ENCODE data around the gene STON1.
A peak's percentile ranks its signal among the peaks of the same experiment; 100 is the strongest.

Gene STON1, protein sequence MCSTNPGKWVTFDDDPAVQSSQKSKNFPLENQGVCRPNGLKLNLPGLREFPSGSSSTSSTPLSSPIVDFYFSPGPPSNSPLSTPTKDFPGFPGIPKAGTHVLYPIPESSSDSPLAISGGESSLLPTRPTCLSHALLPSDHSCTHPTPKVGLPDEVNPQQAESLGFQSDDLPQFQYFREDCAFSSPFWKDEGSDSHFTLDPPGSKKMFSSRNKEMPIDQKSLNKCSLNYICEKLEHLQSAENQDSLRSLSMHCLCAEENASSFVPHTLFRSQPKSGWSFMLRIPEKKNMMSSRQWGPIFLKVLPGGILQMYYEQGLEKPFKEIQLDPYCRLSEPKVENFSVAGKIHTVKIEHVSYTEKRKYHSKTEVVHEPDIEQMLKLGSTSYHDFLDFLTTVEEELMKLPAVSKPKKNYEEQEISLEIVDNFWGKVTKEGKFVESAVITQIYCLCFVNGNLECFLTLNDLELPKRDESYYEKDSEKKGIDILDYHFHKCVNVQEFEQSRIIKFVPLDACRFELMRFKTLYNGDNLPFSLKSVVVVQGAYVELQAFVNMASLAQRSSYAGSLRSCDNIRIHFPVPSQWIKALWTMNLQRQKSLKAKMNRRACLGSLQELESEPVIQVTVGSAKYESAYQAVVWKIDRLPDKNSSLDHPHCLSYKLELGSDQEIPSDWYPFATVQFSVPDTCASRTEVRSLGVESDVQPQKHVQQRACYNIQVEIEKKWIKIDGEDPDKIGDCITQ

DNA sequence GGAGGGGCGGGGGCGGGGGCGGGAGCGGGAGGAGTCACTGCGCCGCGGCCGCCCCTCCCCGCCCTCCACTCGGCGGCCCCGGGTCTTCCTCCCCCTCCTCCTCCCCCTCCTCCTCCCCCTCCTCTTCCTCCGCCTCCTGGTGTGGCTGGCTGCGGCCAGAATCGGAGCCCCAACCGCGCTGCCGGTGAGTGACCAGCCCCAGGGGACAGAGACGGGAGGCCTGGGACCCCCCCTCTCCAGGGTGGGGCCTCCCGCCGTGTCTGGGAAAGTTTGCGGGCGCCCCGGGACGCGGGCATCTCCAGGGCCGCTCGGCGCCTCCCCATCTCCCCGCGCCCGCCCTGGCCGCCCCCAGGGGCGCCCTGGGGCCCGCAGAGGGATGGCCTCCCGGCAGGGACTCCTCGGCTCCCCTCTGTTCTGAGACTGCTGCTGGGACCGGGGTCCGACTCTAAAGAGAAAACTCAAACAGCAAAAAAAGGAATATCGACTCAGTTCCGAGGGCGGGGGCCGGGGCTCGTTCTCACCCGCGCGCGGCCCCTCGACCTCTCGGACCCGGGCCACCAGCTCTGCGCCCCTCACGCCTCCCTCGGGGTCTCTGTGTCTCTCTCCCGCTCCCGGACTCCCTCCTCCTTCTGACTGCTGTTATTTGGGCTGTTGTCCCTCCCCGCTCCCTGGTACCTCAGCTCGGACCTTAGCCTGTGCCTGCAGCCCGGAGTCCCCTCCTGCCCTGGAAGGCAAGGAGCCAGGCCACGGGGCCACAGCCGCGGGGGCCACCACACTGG is at the start of gene STON1:
TSS of gene STON1 (plus strand) at position 122 of the 779 bp plus-strand sequence. CDS start 50,480 bp downstream, outside the sequence.
- peak within 1 kb of the TSS; percentile 96 for H3K27ac ChIP-seq
- TF ChIP-seq, protein P1, sequence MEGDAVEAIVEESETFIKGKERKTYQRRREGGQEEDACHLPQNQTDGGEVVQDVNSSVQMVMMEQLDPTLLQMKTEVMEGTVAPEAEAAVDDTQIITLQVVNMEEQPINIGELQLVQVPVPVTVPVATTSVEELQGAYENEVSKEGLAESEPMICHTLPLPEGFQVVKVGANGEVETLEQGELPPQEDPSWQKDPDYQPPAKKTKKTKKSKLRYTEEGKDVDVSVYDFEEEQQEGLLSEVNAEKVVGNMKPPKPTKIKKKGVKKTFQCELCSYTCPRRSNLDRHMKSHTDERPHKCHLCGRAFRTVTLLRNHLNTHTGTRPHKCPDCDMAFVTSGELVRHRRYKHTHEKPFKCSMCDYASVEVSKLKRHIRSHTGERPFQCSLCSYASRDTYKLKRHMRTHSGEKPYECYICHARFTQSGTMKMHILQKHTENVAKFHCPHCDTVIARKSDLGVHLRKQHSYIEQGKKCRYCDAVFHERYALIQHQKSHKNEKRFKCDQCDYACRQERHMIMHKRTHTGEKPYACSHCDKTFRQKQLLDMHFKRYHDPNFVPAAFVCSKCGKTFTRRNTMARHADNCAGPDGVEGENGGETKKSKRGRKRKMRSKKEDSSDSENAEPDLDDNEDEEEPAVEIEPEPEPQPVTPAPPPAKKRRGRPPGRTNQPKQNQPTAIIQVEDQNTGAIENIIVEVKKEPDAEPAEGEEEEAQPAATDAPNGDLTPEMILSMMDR (conservative IDR thresholded peaks at IDR 0.05) = 0 out of 2 replicates have a peak, but pooled peaks have one; percentile 23

DNA sequence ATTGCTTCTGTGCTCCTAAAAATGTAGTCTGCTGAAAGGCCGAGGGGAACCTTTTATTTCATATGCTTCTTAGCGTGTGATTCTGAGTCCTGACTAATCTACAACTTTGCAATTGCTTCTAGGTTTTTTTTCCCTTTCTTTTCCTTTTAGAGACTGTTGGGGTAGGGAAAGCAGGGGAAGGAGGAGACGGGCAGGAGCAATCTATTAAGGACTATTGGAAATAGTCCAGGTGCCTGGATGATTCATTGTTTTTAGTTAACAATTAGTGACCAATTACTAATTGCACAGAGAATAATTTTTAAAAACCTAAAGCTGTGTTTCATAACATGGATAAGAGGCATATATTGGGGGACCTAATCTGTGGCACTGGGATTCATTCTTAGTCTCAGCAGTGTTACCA is 49.4 kb upstream of the STON1 start:
- H3K27ac ChIP-seq = peak overlapping the region; percentile 69
- TF ChIP-seq, protein P1 (conservative IDR thresholded peaks at IDR 0.05) = no peak

DNA sequence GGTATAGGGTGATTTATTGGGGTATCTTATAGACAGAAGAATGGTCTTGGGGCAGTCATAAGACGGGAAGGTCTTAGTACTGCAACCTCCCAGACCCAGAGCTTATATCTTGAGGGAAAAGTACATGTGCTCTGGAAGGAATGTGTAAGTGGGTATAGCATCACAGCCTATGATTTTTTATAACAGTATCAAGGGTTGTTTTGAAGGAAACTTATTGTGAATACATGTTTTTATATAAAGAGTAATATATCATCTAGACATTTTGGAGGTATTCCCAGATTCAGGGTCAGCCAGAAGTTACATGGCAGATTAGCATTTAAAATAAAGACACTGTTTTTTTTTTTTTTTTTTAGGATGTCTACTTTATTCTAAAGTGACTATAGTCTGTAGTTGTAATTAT is 47.6 kb upstream of the STON1 start:
- TF ChIP-seq, protein P1 (conservative IDR thresholded peaks at IDR 0.05) = no peak
- peak overlapping the region; percentile 69 for H3K27ac ChIP-seq

DNA sequence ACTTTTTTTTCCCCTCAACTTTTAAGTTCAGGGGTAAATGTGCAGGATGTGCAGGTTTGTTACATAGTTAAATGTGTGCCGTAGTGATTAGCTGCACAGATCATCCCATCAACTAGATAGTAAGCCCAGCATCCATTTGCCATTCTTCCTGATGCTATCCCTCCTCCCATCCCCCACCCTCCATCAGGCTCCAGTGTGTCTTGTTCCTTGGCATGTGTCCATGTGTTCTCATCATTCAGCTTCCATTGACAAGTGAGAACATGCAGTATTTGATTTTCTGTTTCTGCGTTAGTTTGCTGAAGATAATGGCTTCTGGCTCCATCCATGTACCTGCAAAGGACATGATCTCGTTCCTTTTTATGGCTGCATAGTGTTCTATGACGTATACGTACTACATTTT is 47.2 kb upstream of the STON1 start:
- peak overlapping the region; percentile 69 for H3K27ac ChIP-seq
- TF ChIP-seq, protein P1 (conservative IDR thresholded peaks at IDR 0.05) = no peak

DNA sequence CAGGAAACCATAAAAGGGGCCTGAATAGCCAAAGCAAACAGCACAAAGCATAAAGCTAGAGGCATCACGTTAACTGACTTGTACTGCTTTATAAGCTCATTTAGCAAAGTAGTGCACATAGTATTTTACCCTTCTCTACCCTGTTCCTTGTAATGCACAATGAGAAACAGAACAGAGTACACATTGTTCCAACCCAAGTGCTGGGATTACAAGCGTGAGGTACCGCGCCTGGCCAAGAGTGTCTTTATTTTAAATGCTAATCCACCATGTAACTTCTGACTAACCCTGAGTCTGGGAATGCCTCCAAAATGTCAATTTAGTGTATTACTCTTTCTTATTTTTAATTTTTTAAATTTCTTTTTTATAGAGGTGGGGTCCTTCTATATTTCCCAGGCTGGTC is 46.4 kb upstream of the STON1 start:
- H3K27ac ChIP-seq = peak overlapping the region; percentile 69
- TF ChIP-seq, protein P1 (conservative IDR thresholded peaks at IDR 0.05) = no peak

DNA sequence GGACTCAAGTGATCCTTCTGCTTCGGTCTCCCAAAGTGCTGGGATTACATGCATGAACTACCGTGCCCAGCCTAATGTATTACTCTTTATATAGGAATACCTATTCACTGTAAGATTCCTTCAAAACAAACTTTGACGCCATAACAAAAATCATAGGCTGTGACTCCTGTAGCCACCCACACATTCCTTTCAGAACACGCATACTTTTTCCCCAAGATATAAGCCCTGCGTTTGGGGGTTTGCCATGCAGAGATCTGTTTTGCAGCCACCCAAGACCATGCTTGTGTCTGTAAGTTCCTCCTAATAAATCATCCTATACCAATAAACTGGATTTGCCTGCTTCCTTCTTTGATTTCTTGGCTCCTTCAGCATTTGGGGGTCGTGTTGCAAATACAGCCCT is 46.0 kb upstream of the STON1 start:
- TF ChIP-seq, protein P1 (conservative IDR thresholded peaks at IDR 0.05) = no peak
- peak overlapping the region; percentile 69 for H3K27ac ChIP-seq

DNA sequence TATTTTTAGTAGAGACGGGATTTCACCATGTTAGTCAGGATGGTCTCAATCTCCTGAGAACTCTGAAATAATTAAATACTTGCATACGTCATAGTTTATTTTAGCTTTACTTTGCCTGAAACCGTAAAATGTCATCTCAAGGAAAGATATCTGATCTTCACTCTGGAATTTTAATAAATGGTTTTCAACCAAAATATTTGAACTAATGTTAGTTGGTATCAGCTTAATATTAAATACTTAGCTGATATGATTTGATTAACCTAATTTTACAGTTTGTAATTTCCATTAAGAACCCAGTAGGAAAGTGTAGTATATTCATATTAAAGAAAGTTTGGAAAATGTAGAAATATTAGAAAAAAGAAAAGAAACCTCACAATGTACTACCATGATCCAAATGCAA is 41.4 kb upstream of the STON1 start:
- no peak overlapping the region for H3K27ac ChIP-seq
- TF ChIP-seq, protein P1 (conservative IDR thresholded peaks at IDR 0.05) = no peak
